GM23248 (cell line): ENCODE results near the gene ACTN1.

ENCODE experiments used
- EZH2 ChIP-seq: fragments of 200-600 bp; sonication (generic); IDR thresholded peaks from 2 replicates; pipeline ENCODE4 v1.6.1; 2018; ENCODE audit warnings: antibody characterized with exemption, mild to moderate bottlenecking; ENCODE audit not compliant: insufficient read depth, poor library complexity, severe bottlenecking
- EZH2phosphoT487 ChIP-seq: fragments of 200-600 bp; sonication (generic); IDR thresholded peaks from 2 replicates; pipeline ENCODE4 v1.6.1; 2018; ENCODE audit warnings: antibody characterized with exemption, moderate library complexity, mild to moderate bottlenecking, low read depth; ENCODE audit not compliant: insufficient read depth

GRCh38 chr14:68947802-68948201 is 31.3 kb downstream of the ACTN1 start:
- no peak for TF ChIP-seq EZH2phosphoT487
- no peak for TF ChIP-seq EZH2
